Nephron (organoid): ENCODE measurements around the gene PIP5KL1.
A peak's percentile ranks its signal among the peaks of the same experiment; 100 is the strongest.

Experiments
- H3K27ac Mint-ChIP-seq, 3 experiments: 2 replicates each; pipeline ENCODE4 v1.8.0; 2020; ENCODE audit warnings: mixed read lengths in 3 of 3, mild to moderate bottlenecking in 2 of 3, moderate library complexity in 1 of 3
- H3K27me3 Mint-ChIP-seq: 2 replicates; pipeline ENCODE4 v1.8.0; 2021; ENCODE audit warnings: low read depth, mild to moderate bottlenecking, moderate library complexity, mixed read lengths
- H3K36me3 Mint-ChIP-seq: 2 replicates; pipeline ENCODE4 v1.8.0; 2020; ENCODE audit warnings: low read depth, mixed read lengths
- H3K4me1 Mint-ChIP-seq: 2 replicates; pipeline ENCODE4 v1.8.0; 2020; ENCODE audit warnings: mixed read lengths
- H3K4me3 Mint-ChIP-seq, 3 experiments: 2 replicates each; pipeline ENCODE4 v1.8.0; 2020; ENCODE audit warnings: mild to moderate bottlenecking in 3 of 3, mixed read lengths in 3 of 3, moderate library complexity in 2 of 3
- H3K9me3 Mint-ChIP-seq: 2 replicates; pipeline ENCODE4 v1.8.0; 2020; ENCODE audit warnings: mixed read lengths
- CTCF ChIP-seq, 3 experiments: fragments of 200-600 bp; sonication (generic); IDR thresholded peaks; one replicate each; pipeline ENCODE4 v1.5.0; 2021; ENCODE audit warnings: antibody characterized with exemption in 3 of 3; ENCODE audit not compliant: unreplicated experiment in 3 of 3

PIP5KL1 gene

GRCh38 chr9:127935765-127936221 is 5.2 kb upstream of the PIP5KL1 start:
- TF ChIP-seq CTCF (IDR thresholded peaks at IDR 0.05; ENCODE audit: unreplicated experiment in 3 of 3) = no peak
- Mint-ChIP-seq H3K27me3 (peaks cover 4% of the 10 kb centered on the region), H3K9me3 (no peaks in the 10 kb centered on the region), H3K4me3 (peak overlapping the region; percentile 90 to 99 (median 97)), H3K27ac (peak overlapping the region in 2 of 3 experiments; percentile 45 to 67), H3K36me3 (peaks cover 11% of the 10 kb centered on the region), H3K4me1 (peaks cover 43% of the 10 kb centered on the region)

GRCh38 chr9:127934986-127935385 is 4.4 kb upstream of the PIP5KL1 start:
- Mint-ChIP-seq H3K4me1 (peaks cover 40% of the 10 kb centered on the region), H3K27me3 (peaks cover 7% of the 10 kb centered on the region), H3K4me3 (peak overlapping the region; percentile 76 to 99 (median 90)), H3K36me3 (peaks cover 11% of the 10 kb centered on the region), H3K27ac (no peak overlapping the region), H3K9me3 (no peaks in the 10 kb centered on the region)
- TF ChIP-seq CTCF (IDR thresholded peaks at IDR 0.05; ENCODE audit: unreplicated experiment in 3 of 3) = no peak

GRCh38 chr9:127934248-127934647 is 3.7 kb upstream of the PIP5KL1 start:
- Mint-ChIP-seq H3K4me1 (peaks cover 41% of the 10 kb centered on the region), H3K9me3 (no peaks in the 10 kb centered on the region), H3K27me3 (peaks cover 13% of the 10 kb centered on the region), H3K36me3 (peaks cover 11% of the 10 kb centered on the region), H3K4me3 (peak overlapping the region; percentile 40 to 55 (median 55)), H3K27ac (no peak overlapping the region)
- TF ChIP-seq CTCF (IDR thresholded peaks at IDR 0.05; ENCODE audit: unreplicated experiment in 3 of 3) = no peak

GRCh38 chr9:127931092-127931881 is 710 bp upstream of the PIP5KL1 start:
- H3K27me3 Mint-ChIP-seq = peaks cover 37% of the 10 kb centered on the region
- no peaks in the 10 kb centered on the region for H3K9me3 Mint-ChIP-seq
- no peak for TF ChIP-seq CTCF (IDR thresholded peaks at IDR 0.05; ENCODE audit: unreplicated experiment in 3 of 3)
- peaks cover 11% of the 10 kb centered on the region for H3K36me3 Mint-ChIP-seq
- H3K4me3 Mint-ChIP-seq = peak overlapping the region; percentile 69 to 77 (median 77)
- peaks cover 23% of the 10 kb centered on the region for H3K4me1 Mint-ChIP-seq
- H3K27ac Mint-ChIP-seq = peak overlapping the region in 2 of 3 experiments; percentile 19 to 28

GRCh38 chr9:127929625-127929979 is 975 bp downstream of the PIP5KL1 start:
- H3K4me3 Mint-ChIP-seq = peak overlapping the region; percentile 64 to 72 (median 65)
- H3K36me3 Mint-ChIP-seq = peaks cover 7% of the 10 kb centered on the region
- peaks cover 54% of the 10 kb centered on the region for H3K27me3 Mint-ChIP-seq
- H3K27ac Mint-ChIP-seq = no peak overlapping the region
- H3K9me3 Mint-ChIP-seq = no peaks in the 10 kb centered on the region
- TF ChIP-seq CTCF (IDR thresholded peaks at IDR 0.05; ENCODE audit: unreplicated experiment in 3 of 3) = no peak
- peaks cover 12% of the 10 kb centered on the region for H3K4me1 Mint-ChIP-seq
